Spleen (tissue), 11 donors: ENCODE measurements around the gene ST6GALNAC3. TPM values are rescaled to one million over a fixed set of nuclear protein-coding genes. Genes with fewer than 3 reads are reported as not detected.

ENCODE experiments used
- DNase-seq: peaks from one replicate; pipeline ENCODE4 v3.0.0-alpha.2; 2020
- H3K27ac ChIP-seq, 8 donors: fragments of 200-600 bp; sonication (generic) in 7 of 8; 1 replicate in 4 of 8; 2 replicates in 4 of 8; pipeline versions ENCODE4 v1.5.0 to v1.8.0; 2016 to 2021; ENCODE audit warnings: inconsistent platforms in 4 of 8, mild to moderate bottlenecking in 4 of 8, moderate library complexity in 1 of 8
- H3K27me3 ChIP-seq, 7 donors: fragments of 200-600 bp; sonication (generic) in 6 of 7; replicated peaks in 1 of 7; 1 replicate in 4 of 7; 2 replicates in 3 of 7; pipeline versions ENCODE4 v1.5.0 to v1.8.0; 2016 to 2021; ENCODE audit warnings: inconsistent platforms in 3 of 7, mild to moderate bottlenecking in 1 of 7
- H3K36me3 ChIP-seq, 6 donors: fragments of 200-600 bp; sonication (generic) in 5 of 6; 1 replicate in 4 of 6; 2 replicates in 2 of 6; pipeline versions ENCODE4 v1.5.0 to v1.8.0; 2016 to 2021; ENCODE audit warnings: inconsistent platforms in 2 of 6
- H3K4me1 ChIP-seq, 6 donors: fragments of 200-600 bp; sonication (generic) in 5 of 6; 1 replicate in 3 of 6; 2 replicates in 3 of 6; pipeline versions ENCODE4 v1.5.0 to v1.8.0; 2016 to 2021; ENCODE audit warnings: inconsistent platforms in 3 of 6
- H3K4me3 ChIP-seq, 8 donors: fragments of 200-600 bp; sonication (generic) in 7 of 8; 1 replicate in 4 of 8; 2 replicates in 4 of 8; pipeline versions ENCODE4 v1.5.0 to v1.8.0; 2016 to 2021; ENCODE audit warnings: inconsistent platforms in 4 of 8, mild to moderate bottlenecking in 4 of 8, moderate library complexity in 2 of 8
- H3K9me3 ChIP-seq, 8 donors: fragments of 200-600 bp; sonication (generic) in 7 of 8; 1 replicate in 4 of 8; 2 replicates in 4 of 8; pipeline versions ENCODE4 v1.5.0 to v1.8.0; 2016 to 2021; ENCODE audit warnings: inconsistent platforms in 4 of 8
- CTCF ChIP-seq, 11 experiments: fragments of 200-600 bp in 7 of 11; fragments of 450-650 bp in 4 of 11; sonication (generic) in 4 of 11; IDR thresholded peaks in 8 of 11; conservative IDR thresholded peaks in 3 of 11; 1 replicate in 7 of 11; 2 replicates in 4 of 11; pipeline versions ENCODE4 v1.4.0 to v1.8.0; 2016 to 2021; ENCODE audit warnings: antibody characterized with exemption in 11 of 11, inconsistent platforms in 4 of 11, mild to moderate bottlenecking in 1 of 11
- POLR2A ChIP-seq, 3 donors: fragments of 450-650 bp; IDR thresholded peaks; one replicate each; pipeline ENCODE4 v1.5.1; 2017; ENCODE audit warnings: antibody characterized with exemption in 3 of 3, mild to moderate bottlenecking in 1 of 3
- POLR2AphosphoS5 ChIP-seq, 3 donors: sonication (generic); formaldehyde crosslinking; IDR thresholded peaks; one replicate each; pipeline ENCODE4 v1.5.1; 2017; ENCODE audit warnings: antibody characterized with exemption in 3 of 3
- WGBS, 5 donors: extraction: QIAGEN DNeasy Blood & Tissue Kit in 3 of 5; methylation state at CpG; one replicate each; pipeline versions ENCODE4 v1.1.5 to v1.1.7; 2013 to 2018; 5-methylcytosine and 5-hydroxymethylcytosine counted together
- intact Hi-C: fragments of 100-400 bp; cut with DNase I; formaldehyde crosslinking; loops from one replicate; pipeline ENCODE4 v1.15.0; 2023; ENCODE audit warnings: low total_unique reads
- polyA plus RNA-seq, 3 donors: library from polyadenylated mRNA; stranded (reverse); fragments of 200-250 nt; gene quantifications; one replicate each; pipeline ENCODE4 v1.2.1, GENCODE V29; 2013
- total RNA-seq, 7 donors: library from RNA; depleted of rRNA in 3 of 7; stranded (reverse); fragments of >200 nt in 3 of 7; fragmentation: NEBNext Ultra II Directional in 4 of 7; extraction: Animal tissue kit (Norgen Biotek cat#: 25700) in 4 of 7; gene quantifications; one replicate each; pipeline versions ENCODE4 v1.1.0 to v1.2.1, GENCODE V29; 2016 to 2021
- donor health status: healthy with polysubstance abuse.
- donor health status: DM: no; HTN: no; CAD: no; lungs with moderate emphysema.
- donor health status: DM: no; HTN: no; CAD: no.
- donor health status: Bipolar disorder and iron deficiency.
- donor health status: healthy.
- donor health status: DM: no; HTN: no; CAD: no.
- donor health status: DM: yes; HTN: yes; CAD: no.

Gene ST6GALNAC3
- total and polyA plus RNA-seq, 10 donors, result 0.93 to 24.7 (median 10.1) TPM

- Histone ChIP-seq H3K4me3 (no peak overlapping the region), H3K27me3 (no peaks in the 10 kb centered on the region), H3K9me3 (peaks cover 0 to 3% (median 0%) of the 10 kb centered on the region in 8 donors), H3K27ac (no peak overlapping the region), H3K36me3 (no peaks in the 10 kb centered on the region), H3K4me1 (no peaks in the 10 kb centered on the region)
- 84 to 93% (median 88%) methylated on average over 3 of the region's 3 CpGs for WGBS, 5 donors
- no peak for TF ChIP-seq POLR2AphosphoS5 (IDR thresholded peaks at IDR 0.05)
- no peak for TF ChIP-seq CTCF (IDR thresholded peaks at IDR 0.05 in 8 of 11, conservative IDR thresholded peaks at IDR 0.05 in 3 of 11)
- no peak for TF ChIP-seq POLR2A (IDR thresholded peaks at IDR 0.05)
- intact Hi-C loops, result no loop called here
- no peak for DNase-seq
Observed at GRCh38 chr1:76098845-76099244, 24.3 kb downstream of the ST6GALNAC3 start.

GRCh38 chr1:76101548-76101947 is 27.0 kb downstream of the ST6GALNAC3 start:
- H3K4me3 ChIP-seq, result no peak overlapping the region
- H3K9me3 ChIP-seq, result peaks cover 0 to 3% (median 0%) of the 10 kb centered on the region in 8 donors
- intact Hi-C loops, result no loop called here
- H3K27ac ChIP-seq, result no peak overlapping the region
- WGBS, 5 donors, result 68 to 85% (median 74%) methylated on average over 4 of the region's 4 CpGs
- peaks cover 0 to 8% (median 0%) of the 10 kb centered on the region in 6 donors for H3K4me1 ChIP-seq
- no peaks in the 10 kb centered on the region for H3K36me3 ChIP-seq
- DNase-seq, result no peak
- no peaks in the 10 kb centered on the region for H3K27me3 ChIP-seq
- TF ChIP-seq POLR2A (IDR thresholded peaks at IDR 0.05) (no peak), CTCF (IDR thresholded peaks at IDR 0.05 in 8 of 11, conservative IDR thresholded peaks at IDR 0.05 in 3 of 11) (no peak), POLR2AphosphoS5 (IDR thresholded peaks at IDR 0.05) (no peak)

GRCh38 chr1:76102046-76102445 is 27.5 kb downstream of the ST6GALNAC3 start:
- Histone ChIP-seq H3K36me3 (no peaks in the 10 kb centered on the region), H3K4me1 (peaks cover 0 to 8% (median 0%) of the 10 kb centered on the region in 6 donors), H3K27ac (no peak overlapping the region), H3K27me3 (no peaks in the 10 kb centered on the region), H3K9me3 (peaks cover 0 to 3% (median 0%) of the 10 kb centered on the region in 8 donors), H3K4me3 (no peak overlapping the region)
- TF ChIP-seq POLR2A (IDR thresholded peaks at IDR 0.05) (no peak), POLR2AphosphoS5 (IDR thresholded peaks at IDR 0.05) (no peak), CTCF (IDR thresholded peaks at IDR 0.05 in 8 of 11, conservative IDR thresholded peaks at IDR 0.05 in 3 of 11) (no peak)
- 89 to 96% (median 94%) methylated on average over 1 of the region's 1 CpG for WGBS, 5 donors
- DNase-seq, result no peak
- intact Hi-C loops, result no loop called here

GRCh38 chr1:76103034-76103433 is 28.5 kb downstream of the ST6GALNAC3 start:
- Histone ChIP-seq H3K27me3 (no peaks in the 10 kb centered on the region), H3K9me3 (no peaks in the 10 kb centered on the region), H3K4me1 (peaks cover 0 to 8% (median 0%) of the 10 kb centered on the region in 6 donors), H3K4me3 (no peak overlapping the region), H3K36me3 (no peaks in the 10 kb centered on the region), H3K27ac (no peak overlapping the region)
- no peak for DNase-seq
- intact Hi-C loops, result no loop called here
- TF ChIP-seq POLR2A (IDR thresholded peaks at IDR 0.05), result no peak
- no peak for TF ChIP-seq POLR2AphosphoS5 (IDR thresholded peaks at IDR 0.05)
- no peak for TF ChIP-seq CTCF (IDR thresholded peaks at IDR 0.05 in 8 of 11, conservative IDR thresholded peaks at IDR 0.05 in 3 of 11)
